ENCODE data around the gene MUL1.

- no peak for TF ChIP-seq CTCF (IDR thresholded peaks at IDR 0.05)
- TF ChIP-seq POLR2A (IDR thresholded peaks at IDR 0.05) = no peak
- TF ChIP-seq POLR2AphosphoS5 (IDR thresholded peaks at IDR 0.05) = no peak
Measured at GRCh38 chr1:20472860-20473711, 34.9 kb downstream of the MUL1 start.
